Mesodermal cell (in vitro differentiated cells): Measurements from ENCODE around the gene TACO1.

Experiments used
- H3K27ac ChIP-seq: 2 replicates; pipeline ENCODE4 v1.7.0; 2013; ENCODE audit warnings: mild to moderate bottlenecking, low read depth, low read length, moderate library complexity; ENCODE audit not compliant: severe bottlenecking
- H3K36me3 ChIP-seq: 2 replicates; pipeline ENCODE4 v1.7.1; 2013; ENCODE audit warnings: mild to moderate bottlenecking, low read length, moderate library complexity; ENCODE audit not compliant: control insufficient read depth, insufficient read depth
- H3K4me1 ChIP-seq: one replicate; pipeline ENCODE4 v1.7.1; 2013; ENCODE audit warnings: mild to moderate bottlenecking, low read length; ENCODE audit not compliant: insufficient read depth, control insufficient read depth, poor library complexity, severe bottlenecking
- H3K4me3 ChIP-seq: 2 replicates; pipeline ENCODE4 v1.7.0; 2013; ENCODE audit warnings: low read length, control low read depth, mild to moderate bottlenecking; ENCODE audit not compliant: insufficient read depth, poor library complexity, severe bottlenecking; ENCODE audit errors: extremely low read depth
- H3K9me3 ChIP-seq: 2 replicates; pipeline ENCODE4 v1.7.1; 2013; ENCODE audit warnings: mild to moderate bottlenecking, low read length, moderate library complexity; ENCODE audit not compliant: control insufficient read depth
- WGBS, 2 experiments: methylation state at CpG; one replicate each; pipeline ENCODE4 v1.1.5; 2013; ENCODE audit warnings: missing lambda C conversion rate in 2 of 2; ENCODE audit not compliant: insufficient coverage in 2 of 2; 5-methylcytosine and 5-hydroxymethylcytosine counted together

Gene TACO1

GRCh38 chr17:63635290-63635689 lies 34.6 kb downstream of the TACO1 start:
- Histone ChIP-seq H3K36me3 (peaks cover 54% of the 10 kb centered on the region), H3K9me3 (no peaks in the 10 kb centered on the region), H3K4me3 (no peak overlapping the region), H3K27ac (no peak overlapping the region), H3K4me1 (peaks cover 19% of the 10 kb centered on the region)
- no CpG with 5 or more reads among the region's 2 CpGs for WGBS, 2 experiments

- H3K4me1 ChIP-seq, result peaks cover 19% of the 10 kb centered on the region
- H3K4me3 ChIP-seq, result no peak overlapping the region
- WGBS, 2 experiments, result 90 to 92% methylated on average over 1 of the region's 2 CpGs
- peaks cover 57% of the 10 kb centered on the region for H3K36me3 ChIP-seq
- no peaks in the 10 kb centered on the region for H3K9me3 ChIP-seq
- no peak overlapping the region for H3K27ac ChIP-seq
Observed at GRCh38 chr17:63635787-63636186, 35.1 kb downstream of the TACO1 start.

GRCh38 chr17:63639125-63639524 lies 38.4 kb downstream of the TACO1 start:
- no peak overlapping the region for H3K4me3 ChIP-seq
- 67 to 80% methylated on average over 1 of the region's 1 CpG for WGBS, 2 experiments
- peaks cover 61% of the 10 kb centered on the region for H3K36me3 ChIP-seq

GRCh38 chr17:63640038-63640437 lies 39.3 kb downstream of the TACO1 start:
- peaks cover 8% of the 10 kb centered on the region for H3K4me1 ChIP-seq
- no peaks in the 10 kb centered on the region for H3K9me3 ChIP-seq
- 97 to 100% methylated on average over 3 of the region's 4 CpGs for WGBS, 2 experiments
- no peak overlapping the region for H3K27ac ChIP-seq
- H3K4me3 ChIP-seq, result no peak overlapping the region
- peaks cover 59% of the 10 kb centered on the region for H3K36me3 ChIP-seq

More at GRCh38 chr17:63639125-63639524, 38.4 kb downstream of the TACO1 start:
- Histone ChIP-seq H3K9me3 (no peaks in the 10 kb centered on the region), H3K27ac (no peak overlapping the region), H3K4me1 (peaks cover 17% of the 10 kb centered on the region)

GRCh38 chr17:63641692-63642448 lies 41.2 kb downstream of the TACO1 start:
- Histone ChIP-seq H3K36me3 (peaks cover 54% of the 10 kb centered on the region), H3K27ac (no peak overlapping the region), H3K4me3 (no peak overlapping the region), H3K4me1 (peaks cover 18% of the 10 kb centered on the region), H3K9me3 (no peaks in the 10 kb centered on the region)
- 92 to 100% methylated on average over 2 of the region's 4 CpGs for WGBS, 2 experiments

- Histone ChIP-seq H3K4me3 (no peak overlapping the region), H3K36me3 (peaks cover 55% of the 10 kb centered on the region), H3K4me1 (peaks cover 15% of the 10 kb centered on the region), H3K27ac (no peak overlapping the region), H3K9me3 (no peaks in the 10 kb centered on the region)
- WGBS, 2 experiments, result 90 to 100% methylated on average over 7 of the region's 7 CpGs
Observed at GRCh38 chr17:63644846-63645245, 44.2 kb downstream of the TACO1 start.

GRCh38 chr17:63645775-63646487 lies 45.2 kb downstream of the TACO1 start:
- Histone ChIP-seq H3K4me1 (peaks cover 15% of the 10 kb centered on the region), H3K36me3 (peaks cover 51% of the 10 kb centered on the region), H3K4me3 (no peak overlapping the region), H3K9me3 (no peaks in the 10 kb centered on the region), H3K27ac (no peak overlapping the region)
- WGBS, 2 experiments, result 89 to 97% methylated on average over 5 of the region's 5 CpGs

GRCh38 chr17:63646488-63646806 lies 45.8 kb downstream of the TACO1 start:
- Histone ChIP-seq H3K36me3 (peaks cover 51% of the 10 kb centered on the region), H3K9me3 (no peaks in the 10 kb centered on the region)
- no CpG with 5 or more reads among the region's 1 CpG for WGBS, 2 experiments

GRCh38 chr17:63647065-63647725 lies 46.5 kb downstream of the TACO1 start:
- H3K4me3 ChIP-seq, result no peak overlapping the region
- 76 to 79% methylated on average over 3 of the region's 4 CpGs for WGBS, 2 experiments
- H3K27ac ChIP-seq, result no peak overlapping the region
- no peaks in the 10 kb centered on the region for H3K9me3 ChIP-seq
- H3K4me1 ChIP-seq, result peaks cover 15% of the 10 kb centered on the region
- peaks cover 52% of the 10 kb centered on the region for H3K36me3 ChIP-seq

More at GRCh38 chr17:63646488-63646806, 45.8 kb downstream of the TACO1 start:
- H3K4me1 ChIP-seq, result peaks cover 15% of the 10 kb centered on the region
- H3K27ac ChIP-seq, result no peak overlapping the region
- no peak overlapping the region for H3K4me3 ChIP-seq

- H3K9me3 ChIP-seq, result no peaks in the 10 kb centered on the region
- peaks cover 59% of the 10 kb centered on the region for H3K36me3 ChIP-seq
- H3K27ac ChIP-seq, result no peak overlapping the region
- H3K4me1 ChIP-seq, result peaks cover 15% of the 10 kb centered on the region
- H3K4me3 ChIP-seq, result no peak overlapping the region
Observed at GRCh38 chr17:63647936-63648335, 47.2 kb downstream of the TACO1 start.
